ENCODE data around the gene CASP3.
"Not testable (repeated sequence)": the region's sequence is repeated elsewhere in the genome, so short reads cannot be mapped to it uniquely, and the experiment has no call there.

CASP3 gene

GRCh38 chr4:184600982-184601381, 48.3 kb downstream of the CASP3 start:
- not testable (repeated sequence) for H3K4me3 ChIP-seq

DNA sequence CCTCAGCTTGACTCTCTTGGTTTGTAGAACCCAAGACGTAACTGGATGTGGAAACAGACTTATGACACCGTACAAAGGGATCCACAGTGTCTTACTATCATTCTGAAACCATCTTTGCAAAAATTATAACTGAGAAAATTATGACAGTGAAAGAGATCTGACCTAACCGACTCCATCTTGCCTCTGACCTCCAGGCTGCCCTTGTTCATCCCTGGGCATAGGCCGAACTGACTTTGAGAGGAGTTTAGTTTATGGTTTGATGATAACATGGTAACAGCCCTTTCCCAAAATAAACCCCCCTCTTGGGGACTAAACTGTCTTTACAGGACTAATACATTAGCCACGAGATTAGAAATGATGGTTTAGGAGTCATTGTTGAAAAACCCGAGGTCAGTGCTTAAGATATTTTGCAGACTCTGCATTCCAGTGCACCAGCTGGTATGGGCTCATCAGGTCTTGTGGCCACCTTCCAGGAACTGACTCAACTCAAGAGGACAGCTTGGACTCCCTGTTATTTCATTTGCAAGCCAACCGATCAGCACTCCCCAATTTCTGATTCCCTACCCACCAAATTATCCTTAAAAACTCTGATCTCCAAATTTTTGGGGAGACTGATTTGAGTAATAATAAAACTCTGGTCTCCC, 49.6 kb downstream of the CASP3 start:
- Histone ChIP-seq H3K4me3 (no peak overlapping the region), H3K27ac (no peak overlapping the region)

More at GRCh38 chr4:184600982-184601381, 48.3 kb downstream of the CASP3 start:
- H3K27ac ChIP-seq, result not testable (repeated sequence)

DNA sequence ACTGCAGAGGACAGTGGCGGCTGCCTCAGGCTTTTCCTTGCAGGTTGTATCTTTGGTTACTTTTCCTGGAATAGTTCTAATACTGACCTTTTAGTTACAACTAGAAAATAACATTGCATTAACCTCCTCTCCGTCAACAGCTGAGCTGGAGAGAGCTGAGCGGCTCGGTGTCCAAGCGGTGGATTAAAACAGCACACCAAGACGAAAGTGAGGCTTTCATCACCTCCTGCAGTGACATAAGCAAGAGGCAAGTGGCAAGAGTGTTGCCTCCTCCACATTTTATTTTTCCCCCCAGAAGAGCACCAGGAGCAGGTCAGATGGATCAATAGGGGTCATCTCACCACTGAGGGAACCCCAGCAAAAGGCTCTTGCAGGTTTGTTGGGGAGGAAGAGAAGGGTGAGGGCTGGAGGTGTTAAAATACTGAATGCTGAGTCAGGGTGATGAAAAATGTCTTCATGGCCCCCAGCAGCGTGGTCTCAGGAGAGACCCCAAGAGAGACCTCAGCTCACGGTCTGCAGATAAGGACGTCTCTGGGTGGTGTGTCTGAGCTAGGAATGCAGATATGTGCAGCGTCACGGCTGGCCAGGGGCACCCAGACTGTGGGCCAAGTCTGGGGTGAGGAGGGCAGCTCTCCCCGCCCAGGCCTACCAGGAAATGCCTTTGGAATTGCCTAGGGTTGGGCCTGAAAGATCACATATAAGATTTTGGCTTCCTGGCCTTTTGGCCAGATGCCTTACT, 50.3 kb downstream of the CASP3 start:
- no peak overlapping the region for H3K4me3 ChIP-seq
- no peak overlapping the region for H3K27ac ChIP-seq

DNA sequence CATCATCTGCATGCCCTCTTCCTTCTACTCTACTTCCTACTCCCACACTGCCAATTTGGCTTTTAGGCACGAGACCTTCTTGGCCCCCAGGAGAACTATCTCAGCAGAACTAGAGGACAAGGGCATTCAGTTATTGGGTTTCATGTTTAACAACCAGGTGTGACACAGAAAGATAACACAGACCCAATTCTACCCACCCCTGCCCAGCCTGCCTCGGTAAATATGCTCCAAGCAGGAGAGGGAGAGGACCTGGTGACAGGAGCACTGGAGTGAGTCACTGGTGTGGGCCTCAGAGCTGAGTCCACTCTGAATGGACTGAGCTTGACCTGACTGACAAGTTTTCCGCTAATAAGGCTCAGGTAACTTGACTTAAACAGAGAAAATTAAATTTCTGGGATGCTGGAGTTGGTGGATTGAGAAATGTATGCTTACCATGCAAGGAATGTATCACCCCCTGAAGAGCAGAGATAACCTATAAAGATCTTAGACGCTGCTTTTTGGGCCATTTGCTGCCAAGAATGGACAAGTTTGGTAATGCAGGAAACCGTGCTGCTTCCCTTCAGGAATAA, 52.5 kb downstream of the CASP3 start:
- no peak overlapping the region for H3K27ac ChIP-seq
- H3K4me3 ChIP-seq, result no peak overlapping the region

- Histone ChIP-seq H3K27ac (no peak overlapping the region), H3K4me3 (no peak overlapping the region)
Observed at GRCh38 chr4:184596044-184596616, 53.1 kb downstream of the CASP3 start.

- H3K4me3 ChIP-seq, result no peak overlapping the region
- no peak overlapping the region for H3K27ac ChIP-seq
Observed at GRCh38 chr4:184595430-184595829, 53.8 kb downstream of the CASP3 start.

DNA sequence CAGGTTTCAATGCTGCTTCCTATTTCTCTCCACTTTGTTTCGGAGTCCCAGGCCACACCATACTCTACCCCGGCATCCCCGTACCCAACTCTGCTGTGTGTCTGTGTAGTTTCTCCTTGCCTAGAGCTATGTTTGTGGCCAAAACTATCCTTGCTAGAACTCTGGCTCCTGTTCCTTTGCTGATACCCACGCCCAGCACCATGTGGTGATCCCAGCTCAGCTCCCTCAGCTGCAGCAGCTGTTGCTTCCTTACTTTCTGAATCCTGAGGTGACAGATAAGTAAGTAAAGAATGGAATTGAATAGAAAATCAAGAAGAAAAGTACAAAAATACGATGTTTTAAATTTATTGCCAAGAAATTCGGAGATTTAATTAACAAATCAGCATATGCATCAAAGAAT, 55.8 kb downstream of the CASP3 start:
- Histone ChIP-seq H3K4me3 (no peak overlapping the region), H3K27ac (no peak overlapping the region)

GRCh38 chr4:184591747-184592270, 57.4 kb downstream of the CASP3 start:
- H3K27ac ChIP-seq, H3K4me3 ChIP-seq: not testable (repeated sequence)

DNA sequence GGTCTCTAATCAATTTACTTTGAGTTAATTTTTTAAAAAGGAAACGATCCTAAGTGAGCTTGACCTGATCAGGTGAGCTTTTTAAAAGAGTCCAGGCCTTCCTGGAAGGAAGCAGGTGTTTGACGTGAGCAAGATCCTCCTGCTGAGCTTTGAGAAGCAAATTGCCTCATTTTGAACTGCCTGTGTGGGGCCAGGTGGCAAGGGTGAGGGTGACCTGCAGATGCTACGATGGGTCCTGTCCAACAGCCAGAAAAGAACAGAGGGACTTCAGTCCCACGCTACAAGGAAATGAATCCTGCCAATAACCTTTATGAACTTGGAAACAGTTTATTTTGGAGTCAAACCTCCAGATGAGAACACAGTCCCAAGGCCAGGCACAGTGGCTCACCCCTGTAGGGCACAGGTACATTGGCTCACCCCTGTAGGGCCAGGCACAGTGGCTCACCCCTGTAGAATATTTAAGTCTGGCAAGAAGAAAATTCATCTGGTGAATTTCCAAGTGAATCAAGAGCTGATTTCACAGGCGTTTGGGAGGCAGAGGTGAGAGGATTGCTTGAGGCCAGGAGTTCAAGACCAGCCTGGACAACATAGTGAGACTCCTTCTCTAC, 58.1 kb downstream of the CASP3 start:
- H3K27ac ChIP-seq, result no peak overlapping the region
- no peak overlapping the region for H3K4me3 ChIP-seq

GRCh38 chr4:184590196-184590595, 59.1 kb downstream of the CASP3 start:
- Histone ChIP-seq H3K4me3 (no peak overlapping the region), H3K27ac (no peak overlapping the region)

GRCh38 chr4:184588893-184589292, 60.4 kb downstream of the CASP3 start:
- no peak overlapping the region for H3K27ac ChIP-seq
- no peak overlapping the region for H3K4me3 ChIP-seq

DNA sequence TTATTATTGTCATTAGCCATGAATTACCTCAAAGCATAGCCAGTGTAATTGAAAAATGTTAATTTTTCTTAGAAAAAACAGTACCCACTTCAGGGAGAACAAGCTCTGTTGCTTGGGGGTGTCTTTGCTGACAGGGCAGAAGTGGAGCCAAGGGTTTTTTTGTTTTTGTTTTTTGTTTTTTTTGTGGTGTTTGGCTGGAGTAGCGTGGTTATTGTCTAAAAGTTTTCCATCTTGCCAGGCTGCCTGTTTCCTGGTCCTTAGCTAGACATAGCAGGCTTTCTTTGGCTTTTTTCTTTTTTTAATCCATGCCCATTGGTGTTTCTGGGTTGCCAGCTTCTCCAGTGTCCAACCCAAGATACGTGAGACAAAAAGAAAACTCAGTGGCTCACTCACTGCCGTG, 61.5 kb downstream of the CASP3 start:
- Histone ChIP-seq H3K27ac (no peak overlapping the region), H3K4me3 (no peak overlapping the region)

- Histone ChIP-seq H3K27ac (no peak overlapping the region), H3K4me3 (no peak overlapping the region)
Observed at GRCh38 chr4:184587221-184587620, 62.0 kb downstream of the CASP3 start.

GRCh38 chr4:184583738-184584502, 65.3 kb downstream of the CASP3 start:
- H3K4me3 ChIP-seq, result no peak overlapping the region
- H3K27ac ChIP-seq, result no peak overlapping the region

Data from skin epidermis (tissue), 12 donors.